H1 (cell line): ENCODE measurements around the gene TBCD. TPM values are rescaled to one million over a fixed set of nuclear protein-coding genes. Genes with fewer than 3 reads are reported as not detected.

Experiments
- CEBPB ChIP-seq: IDR thresholded peaks from 2 replicates; pipeline ENCODE4 v1.6.1; 2012; ENCODE audit warnings: low read depth, low read length
- KDM5A ChIP-seq: fragments of 200-600 bp; IDR thresholded peaks from 2 replicates; pipeline ENCODE4 v1.7.1; 2012; ENCODE audit warnings: mild to moderate bottlenecking, low read length, inconsistent platforms, mixed read lengths
- RXRA ChIP-seq: IDR thresholded peaks from 2 replicates; pipeline ENCODE4 v1.6.1; 2011; ENCODE audit warnings: low read depth, mild to moderate bottlenecking, low read length, moderate library complexity; ENCODE audit not compliant: insufficient read depth
- YY1 ChIP-seq: IDR thresholded peaks from 2 replicates; pipeline ENCODE4 v1.6.1; 2011; ENCODE audit warnings: low read depth, mild to moderate bottlenecking, low read length
- polyA plus RNA-seq, 7 experiments: library from polyadenylated mRNA; depleted of rRNA in 3 of 7; stranded (reverse) in 5 of 7; unstranded in 2 of 7; fragments of >200 nt in 5 of 7; fragments of 200-250 nt in 2 of 7; gene quantifications; 1 replicate in 5 of 7; 2 replicates in 1 of 7; 4 replicates in 1 of 7; pipeline versions ENCODE4 v1.2.1 to v1.2.3, GENCODE V29; 2011 to 2013; ENCODE audit warnings: missing spikeins in 2 of 7, mixed read lengths in 2 of 7
- total RNA-seq: library from RNA; stranded (reverse); fragmentation: NEBNext Ultra II Directional; extraction: Animal tissue kit (Norgen Biotek cat#: 25700); gene quantifications from 2 replicates; pipeline ENCODE4 v1.2.1, GENCODE V29; 2021

Gene TBCD
- total and polyA plus RNA-seq, 2 of the 8 experiments (the other 6 are each of a cell fraction or from before 2014, with no cell fraction given) = 118 to 162 TPM

- no peak for TF ChIP-seq CEBPB
- TF ChIP-seq RXRA = no peak
- no peak for TF ChIP-seq YY1
- TF ChIP-seq KDM5A = no peak
These were observed 178.4 kb downstream of the TBCD start (continued) for GRCh38 chr17:82930043-82930923.
